NCI-H446 treated with DMSO at 0.1 percent for 48 hours (cell line): ENCODE measurements around the gene SIPA1.

ENCODE experiments used
- DNase-seq: peaks from one replicate; lab custom pipeline; 2025; lab: John Stamatoyannopoulos, UW

Gene SIPA1

DNA sequence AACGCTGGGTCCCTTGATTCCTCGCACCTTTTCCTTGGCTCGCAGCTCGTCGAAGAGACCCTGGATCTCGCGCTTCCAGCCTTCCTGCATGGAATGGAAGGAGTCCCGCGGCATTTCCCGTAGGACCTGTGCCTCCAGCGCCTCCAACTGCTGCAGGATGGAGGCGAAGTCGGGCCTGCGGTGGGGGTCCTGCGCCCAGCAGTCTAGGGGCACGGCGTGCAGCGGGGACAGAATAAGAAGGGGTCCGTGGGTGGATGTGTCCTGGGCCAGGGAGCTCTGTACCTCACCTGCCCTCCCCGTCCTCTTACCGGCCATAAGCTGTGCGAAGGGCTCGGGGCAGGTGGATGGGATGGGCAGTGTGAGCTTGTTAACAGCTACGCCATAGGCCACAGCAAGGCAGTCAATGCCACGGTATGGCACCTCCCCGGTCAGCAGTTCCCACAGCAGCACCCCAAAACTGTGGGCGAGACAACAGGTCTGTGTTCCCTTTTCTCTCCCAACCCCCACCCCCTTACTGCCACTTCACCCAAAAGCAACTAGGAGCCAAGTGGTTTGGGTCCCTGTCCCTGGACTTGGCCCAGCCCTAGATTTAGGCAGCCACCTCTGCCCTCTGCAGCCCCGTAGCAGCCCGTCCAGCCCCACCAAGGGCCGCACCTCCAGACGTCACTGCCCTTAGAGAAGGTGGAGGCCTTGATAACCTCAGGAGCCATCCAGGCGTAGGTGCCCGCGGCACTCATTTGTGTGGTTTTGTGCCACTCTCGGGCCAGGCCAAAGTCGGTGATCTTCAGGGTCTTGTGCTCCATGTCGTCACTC, 30.1 kb upstream of the SIPA1 start:
- DNase-seq, result no peak

DNA sequence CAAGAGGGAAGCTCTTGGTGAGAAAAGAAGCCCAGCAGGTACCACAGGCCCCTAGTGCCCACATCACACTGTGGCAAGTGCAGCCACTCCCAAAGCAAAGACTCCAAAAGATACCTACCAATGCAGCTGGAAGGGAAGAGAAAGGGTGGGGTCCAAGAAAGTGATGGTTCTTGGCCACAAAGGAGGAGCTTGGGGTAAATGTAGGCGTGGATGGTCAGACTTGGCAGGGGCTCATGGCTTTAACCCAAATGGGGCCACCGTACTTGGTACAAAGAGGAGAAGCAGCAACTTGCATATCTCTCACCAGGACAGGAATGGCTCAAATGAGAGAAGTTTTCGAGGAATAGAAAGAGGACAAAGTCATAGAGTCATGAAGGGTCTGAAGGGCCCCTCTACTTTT, 28.7 kb upstream of the SIPA1 start:
- DNase-seq, result no peak

DNA sequence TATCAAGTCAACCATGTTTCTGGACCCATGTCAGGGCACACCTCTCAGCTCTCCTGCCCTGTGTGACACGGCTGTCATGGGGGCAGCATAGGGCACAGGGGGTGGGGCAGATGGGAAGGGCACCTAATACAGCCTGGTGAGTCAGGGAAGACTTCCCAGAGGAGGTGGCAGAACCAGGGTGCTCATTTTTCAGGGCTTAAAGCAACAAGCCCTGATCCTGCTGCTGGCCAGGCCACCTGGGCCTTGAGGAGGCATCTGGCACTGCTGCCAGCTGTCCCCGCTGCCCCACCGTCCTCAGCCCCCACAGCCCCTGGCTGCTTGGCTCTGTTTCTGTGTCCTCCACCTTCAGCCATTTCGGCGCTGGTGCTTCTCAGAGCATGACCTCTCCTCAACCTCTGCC, 28.2 kb upstream of the SIPA1 start:
- no peak for DNase-seq

DNA sequence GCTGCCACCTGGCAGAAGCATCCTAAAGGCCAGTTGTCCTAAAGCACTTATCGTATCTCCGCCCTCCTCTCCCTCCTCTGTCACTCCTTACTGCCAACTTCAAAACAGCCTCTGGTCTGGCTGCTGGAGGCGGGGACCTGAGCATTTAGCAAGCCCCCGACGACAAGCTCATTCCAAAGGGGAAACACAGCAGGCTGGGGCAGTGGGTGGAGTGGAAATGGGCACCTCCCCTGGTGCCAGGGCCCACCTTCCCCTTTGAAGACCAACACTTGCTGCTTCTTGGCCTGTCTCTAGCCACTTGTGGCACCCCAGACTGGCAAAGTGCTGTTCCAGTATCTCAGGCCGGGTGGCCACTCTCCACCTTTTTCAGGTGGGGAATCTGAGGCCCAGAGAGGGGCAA, 27.5 kb upstream of the SIPA1 start:
- no peak for DNase-seq

DNA sequence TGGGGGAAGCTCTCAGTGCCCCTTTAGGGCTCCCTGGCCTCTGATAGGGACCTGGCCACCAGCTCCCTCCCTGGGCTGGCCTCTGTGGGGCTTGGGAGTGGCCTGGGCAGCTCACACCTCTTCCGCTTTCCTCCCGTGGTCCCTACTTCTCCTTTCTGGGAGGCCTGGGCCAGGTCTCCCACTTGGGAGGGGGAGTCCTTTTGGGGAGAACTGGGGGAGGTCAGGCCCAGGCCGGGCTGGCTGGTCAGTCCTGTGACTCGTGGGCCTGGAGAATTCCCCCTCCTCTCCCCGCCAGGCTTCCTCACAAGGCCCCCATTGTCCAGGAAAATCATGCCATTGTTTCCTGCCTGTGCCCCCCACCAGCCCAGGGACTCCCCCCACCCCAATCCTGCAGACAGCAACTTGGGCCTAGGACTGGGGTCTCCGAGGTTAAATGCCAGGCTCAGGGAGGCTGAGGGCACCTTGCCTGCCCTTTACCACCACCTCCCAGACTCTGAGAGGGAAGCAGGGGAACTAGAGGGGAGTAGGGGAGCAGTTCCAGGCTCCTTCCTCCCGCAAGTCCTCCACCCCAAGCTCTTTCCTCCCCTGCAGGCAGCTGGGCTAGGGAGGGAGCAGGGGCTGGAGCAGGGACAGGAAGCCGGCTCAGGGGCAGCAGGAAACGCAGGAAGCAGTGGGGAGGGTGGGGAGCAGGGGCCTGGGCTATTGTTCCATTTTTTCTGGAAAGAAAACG, 26.7 kb upstream of the SIPA1 start:
- no peak for DNase-seq

DNA sequence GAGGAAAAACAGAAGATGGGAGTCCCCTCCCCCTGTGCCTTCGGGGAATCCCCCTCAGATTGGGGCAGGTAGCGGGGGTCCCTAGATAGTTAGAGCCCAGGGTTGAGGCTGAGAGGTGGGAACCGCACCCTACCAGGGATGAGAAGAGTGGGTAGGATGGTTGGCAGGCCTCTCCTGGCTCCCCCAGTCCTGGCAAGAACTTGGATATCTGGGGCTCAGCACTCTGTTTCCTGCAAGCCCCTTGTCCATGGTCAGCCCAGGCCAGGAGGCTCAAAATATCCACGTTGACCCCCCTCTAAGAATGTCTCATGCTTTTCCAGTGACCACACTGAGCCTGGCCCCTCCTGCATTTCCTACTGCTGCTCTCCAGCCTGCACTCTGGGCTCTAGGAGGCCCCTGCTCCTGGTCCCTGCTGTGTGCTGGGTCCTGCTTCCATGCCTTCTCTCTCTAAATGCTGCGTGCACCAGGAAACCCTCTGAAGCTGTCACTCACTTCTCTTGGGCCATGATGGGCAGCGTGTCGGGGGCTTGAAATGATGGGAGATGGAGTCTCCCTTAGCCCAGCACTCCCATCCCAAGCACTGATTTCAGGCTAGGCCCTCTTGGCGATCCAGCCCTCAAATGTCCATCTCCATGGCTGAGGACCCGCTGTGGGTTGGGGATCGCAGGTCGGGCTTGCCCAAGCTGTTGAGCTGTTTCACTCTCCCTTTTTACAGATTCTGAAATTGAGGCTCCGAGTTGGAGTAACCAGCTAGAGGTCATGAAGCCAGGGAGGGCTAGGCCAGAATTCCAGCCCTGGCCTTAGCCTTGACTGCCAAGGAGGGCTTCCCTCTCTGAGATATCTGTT, 25.9 kb upstream of the SIPA1 start:
- DNase-seq, result no peak

DNA sequence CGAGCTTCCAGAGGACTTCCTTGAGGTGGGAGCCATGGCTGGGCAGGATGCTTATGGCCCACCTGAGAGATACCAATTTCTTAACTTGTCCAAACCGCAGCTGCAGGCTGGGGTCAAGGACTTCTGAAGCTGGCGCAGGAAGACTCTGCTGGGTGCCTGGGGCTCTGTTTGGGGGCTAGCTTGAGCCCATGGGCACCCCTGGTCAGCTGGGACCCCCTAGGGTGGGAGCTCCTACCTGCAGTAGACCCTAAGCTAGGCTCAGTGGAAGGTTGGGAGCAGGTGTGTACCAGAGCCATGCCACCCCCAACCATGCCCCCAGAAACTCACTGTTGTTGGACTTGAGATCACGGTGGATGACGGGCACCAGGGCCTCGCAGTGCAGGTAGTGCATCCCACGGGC, 25.2 kb upstream of the SIPA1 start:
- no peak for DNase-seq

DNA sequence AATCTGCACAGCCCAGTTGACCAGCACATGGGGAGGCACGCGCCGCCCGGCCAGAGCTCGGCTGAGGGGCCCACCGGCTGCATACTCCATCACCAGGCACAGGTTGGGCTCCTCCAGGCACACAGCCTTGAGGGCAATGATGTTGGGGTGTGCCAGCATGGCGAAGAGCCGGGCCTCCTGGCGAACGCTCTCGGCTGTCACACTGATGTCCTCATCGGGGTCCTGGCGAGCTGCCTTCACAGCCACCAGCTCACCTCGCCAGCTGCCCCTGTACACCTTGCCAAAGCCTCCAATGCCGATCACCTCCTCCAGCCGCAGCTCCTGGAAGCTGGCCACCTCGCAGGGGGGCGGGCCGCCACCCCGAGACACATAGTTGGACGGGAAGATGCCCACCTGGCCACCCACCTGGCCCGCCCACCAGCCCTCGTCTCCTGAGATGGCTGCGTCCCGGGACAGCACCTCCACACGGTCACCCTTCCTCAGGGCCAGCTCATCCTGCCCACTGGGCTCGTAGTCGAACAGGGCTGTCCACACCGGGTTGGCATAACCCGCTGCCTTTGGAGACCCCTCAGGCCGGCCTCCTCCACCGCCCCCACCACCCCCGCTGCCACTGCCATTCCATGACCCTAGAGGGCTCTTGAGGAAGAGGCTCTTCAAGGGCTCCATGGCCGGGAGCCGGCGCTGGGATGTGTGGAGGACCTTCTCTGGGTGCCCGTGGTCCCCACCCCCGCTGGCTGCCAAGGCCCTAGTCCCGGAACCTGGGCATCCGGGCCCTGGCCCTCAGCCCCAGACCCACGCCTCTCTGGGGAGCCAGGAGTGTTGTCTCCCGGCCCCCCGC, 24.6 kb upstream of the SIPA1 start:
- no peak for DNase-seq

DNA sequence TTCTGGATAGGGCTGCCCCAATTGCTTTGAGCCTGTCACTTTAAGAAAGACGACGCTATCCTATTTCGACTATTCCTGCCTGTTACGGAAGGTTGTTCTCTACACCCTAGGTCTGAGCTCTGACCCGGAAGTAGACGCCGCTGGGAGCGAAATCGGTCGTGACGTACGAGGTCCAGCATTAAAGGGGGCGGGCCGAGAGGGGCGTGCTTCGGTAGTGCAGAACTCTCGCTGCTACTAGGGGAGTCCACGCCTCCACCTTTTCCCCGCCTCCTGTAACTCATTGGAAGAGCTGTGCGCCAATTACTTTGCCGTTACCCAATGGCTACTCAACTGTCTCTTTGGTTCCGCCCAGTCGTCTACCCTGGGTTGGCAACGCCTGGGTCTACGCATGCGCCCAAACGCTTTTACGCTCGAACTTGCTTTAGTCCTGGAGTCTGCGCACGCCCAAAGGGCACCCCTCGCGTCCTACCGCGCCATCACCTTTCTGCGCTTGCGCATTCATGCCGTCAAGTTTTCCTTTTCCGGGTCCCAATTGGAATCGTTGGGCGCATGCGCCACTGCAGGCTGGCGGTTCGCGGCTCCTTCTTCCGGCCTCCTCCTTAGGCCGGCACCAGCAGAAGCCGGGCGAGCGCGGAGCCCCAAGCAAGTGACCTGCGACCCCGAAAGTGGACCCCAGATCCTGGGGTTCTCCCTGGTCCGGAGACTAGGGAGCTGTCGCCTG, 22.5 kb upstream of the SIPA1 start, which contains the start of gene PCNX3:
PCNX3 (plus strand) TSS at position 548 of the 721 bp plus-strand sequence. CDS start 536 bp downstream, outside the sequence.
- peak; percentile 100 for DNase-seq

DNA sequence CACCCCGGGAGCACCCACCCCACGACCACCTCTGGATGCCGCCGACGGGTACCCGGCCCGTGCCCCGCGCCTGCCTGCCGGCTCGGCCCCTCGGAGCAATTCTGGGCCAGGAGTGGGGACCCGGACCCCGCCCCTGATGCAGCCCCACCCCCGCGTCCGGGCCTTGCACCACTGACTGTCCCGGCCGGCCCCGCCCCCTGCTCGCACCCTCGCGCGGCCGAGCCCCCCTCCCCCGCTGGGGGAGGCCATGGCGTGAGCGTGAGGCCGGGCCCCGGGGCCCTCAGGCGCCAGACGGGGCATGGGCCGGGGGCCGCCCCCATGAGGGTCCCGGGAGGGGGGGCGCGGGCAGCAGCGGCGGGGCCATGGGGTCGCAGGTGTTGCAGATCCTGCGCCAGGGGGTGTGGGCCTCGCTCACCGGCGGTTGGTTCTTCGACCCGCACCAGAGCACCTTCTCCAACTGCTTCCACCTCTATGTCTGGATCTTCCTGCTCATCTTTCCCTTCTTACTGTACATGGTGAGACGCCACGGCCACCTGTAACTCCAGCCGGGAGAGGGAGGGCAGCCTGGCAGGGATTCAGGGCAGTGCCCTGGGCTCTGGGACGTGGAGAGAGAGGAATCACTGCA, 21.8 kb upstream of the SIPA1 start:
- DNase-seq, result no peak

DNA sequence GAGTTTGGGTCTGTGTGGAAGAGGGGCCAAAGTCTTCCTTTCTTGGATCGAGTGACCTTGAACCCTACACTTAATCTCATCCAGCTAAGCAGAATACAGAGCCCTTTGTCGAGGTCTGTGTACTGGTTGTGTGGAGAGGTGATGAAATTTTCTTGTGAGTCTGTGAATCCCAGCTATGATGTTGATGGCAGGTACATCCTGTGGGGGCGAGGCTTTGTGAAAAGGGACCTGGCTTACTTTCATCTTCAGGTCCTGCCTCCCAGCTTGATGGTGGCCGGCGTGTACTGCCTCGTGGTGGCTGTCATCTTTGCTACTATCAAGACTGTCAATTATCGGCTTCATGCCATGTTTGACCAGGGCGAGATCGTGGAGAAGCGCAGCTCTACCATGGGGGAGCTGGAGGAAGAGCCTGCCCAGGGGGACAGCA, 21.3 kb upstream of the SIPA1 start:
- DNase-seq, result no peak

DNA sequence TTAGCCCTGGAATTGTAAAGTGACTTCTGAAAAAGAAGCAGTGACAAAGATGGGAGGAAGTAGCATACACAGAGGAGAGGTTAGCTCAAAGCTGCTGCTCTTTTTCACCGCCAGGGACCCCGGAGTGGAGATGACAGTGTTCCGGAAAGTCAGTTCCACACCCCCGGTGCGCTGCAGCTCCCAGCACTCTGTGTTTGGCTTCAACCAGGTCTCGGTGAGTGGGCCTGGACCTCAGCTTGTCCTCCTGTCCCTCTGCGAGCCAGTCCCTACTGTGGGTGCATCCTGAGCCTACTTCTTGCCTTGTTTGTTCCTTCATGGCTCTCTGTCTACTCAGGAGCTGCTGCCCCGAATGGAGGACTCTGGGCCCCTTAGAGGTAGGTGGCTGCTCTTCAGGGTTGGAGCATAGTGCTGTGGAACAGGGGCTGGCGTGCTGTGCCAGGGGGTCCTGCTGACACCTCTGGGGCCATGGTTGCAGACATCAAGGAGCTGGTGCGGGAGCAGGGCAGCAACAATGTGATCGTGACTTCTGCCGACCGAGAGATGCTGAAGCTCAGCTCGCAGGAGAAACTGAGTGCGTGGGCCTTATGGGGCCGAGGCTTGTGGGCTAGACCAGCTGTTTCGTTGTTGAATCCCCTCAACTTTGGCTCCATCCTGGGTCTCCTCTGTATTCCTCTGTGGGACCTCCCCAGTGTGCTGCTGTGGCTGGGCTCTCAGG, 20.6 kb upstream of the SIPA1 start:
- no peak for DNase-seq

DNA sequence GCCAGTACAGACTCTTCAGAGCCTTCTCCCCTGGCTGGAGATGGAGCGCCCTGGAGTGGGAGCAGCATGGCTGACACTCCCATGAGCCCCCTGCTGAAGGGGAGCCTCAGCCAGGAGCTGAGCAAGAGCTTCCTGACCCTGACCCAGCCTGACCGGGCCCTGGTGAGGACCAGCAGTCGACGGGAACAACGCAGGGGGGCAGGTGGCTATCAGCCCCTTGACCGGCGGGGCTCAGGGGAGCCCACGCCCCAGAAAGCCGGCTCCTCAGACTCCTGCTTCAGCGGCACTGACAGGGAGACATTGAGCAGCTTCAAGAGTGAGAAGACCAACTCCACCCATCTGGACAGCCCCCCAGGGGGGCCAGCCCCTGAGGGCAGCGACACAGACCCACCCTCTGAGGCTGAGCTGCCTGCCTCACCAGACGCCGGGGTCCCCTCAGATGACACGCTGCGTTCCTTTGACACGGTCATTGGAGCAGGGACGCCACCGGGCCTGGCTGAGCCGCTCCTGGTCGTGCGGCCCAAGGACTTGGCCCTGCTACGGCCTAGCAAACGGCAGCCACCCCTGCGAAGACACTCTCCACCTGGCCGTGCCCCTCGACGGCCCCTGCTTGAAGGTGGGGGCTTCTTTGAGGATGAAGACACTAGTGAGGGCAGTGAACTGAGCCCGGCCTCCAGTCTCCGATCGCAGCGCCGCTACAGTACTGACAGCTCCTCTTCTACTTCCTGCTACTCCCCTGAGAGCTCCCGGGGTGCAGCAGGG, 19.7 kb upstream of the SIPA1 start:
- no peak for DNase-seq

DNA sequence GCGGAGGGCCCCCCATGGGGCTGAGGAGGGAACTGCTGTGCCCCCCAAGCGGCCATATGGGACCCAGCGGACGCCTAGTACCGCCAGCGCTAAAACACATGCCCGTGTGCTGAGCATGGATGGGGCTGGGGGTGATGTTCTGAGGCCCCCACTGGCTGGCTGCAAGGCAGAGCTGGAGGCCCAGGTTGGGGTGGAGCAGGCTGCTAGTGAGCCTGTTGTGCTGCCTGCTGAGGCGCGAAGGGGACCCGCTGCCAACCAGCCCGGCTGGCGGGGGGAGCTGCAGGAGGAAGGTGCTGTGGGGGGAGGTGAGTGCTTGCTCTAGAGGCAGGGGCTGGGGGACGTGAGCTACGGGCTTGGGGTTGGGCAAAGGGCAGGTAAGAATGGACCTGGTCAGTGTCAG, 19.1 kb upstream of the SIPA1 start:
- no peak for DNase-seq

DNA sequence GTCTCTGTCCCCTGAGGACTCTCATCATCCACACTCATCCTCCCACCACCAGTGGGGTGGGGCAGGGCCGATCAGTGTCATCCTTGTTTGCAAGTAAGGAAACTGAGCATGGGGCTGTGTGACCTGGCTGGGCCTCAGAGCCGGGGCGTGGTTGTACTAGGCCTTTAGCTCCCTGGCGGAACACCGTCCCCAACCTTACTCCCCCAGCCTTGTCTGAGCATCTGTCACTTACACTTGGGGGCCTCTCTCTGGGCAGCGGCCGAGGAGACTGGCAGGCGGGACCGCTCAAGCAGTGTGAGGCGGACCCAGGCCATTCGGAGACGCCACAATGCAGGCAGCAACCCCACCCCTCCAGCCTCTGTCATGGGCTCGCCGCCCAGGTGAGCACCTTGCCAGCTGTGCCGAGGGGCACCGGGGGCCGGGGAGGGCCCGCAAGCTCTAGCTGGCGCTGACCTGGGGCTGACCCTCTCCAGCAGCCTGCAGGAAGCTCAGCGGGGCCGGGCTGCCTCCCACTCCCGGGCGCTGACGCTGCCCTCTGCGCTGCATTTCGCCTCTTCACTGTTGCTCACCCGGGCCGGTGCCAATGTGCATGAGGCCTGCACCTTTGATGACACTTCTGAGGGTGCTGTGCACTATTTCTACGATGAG, 18.5 kb upstream of the SIPA1 start:
- no peak for DNase-seq

DNA sequence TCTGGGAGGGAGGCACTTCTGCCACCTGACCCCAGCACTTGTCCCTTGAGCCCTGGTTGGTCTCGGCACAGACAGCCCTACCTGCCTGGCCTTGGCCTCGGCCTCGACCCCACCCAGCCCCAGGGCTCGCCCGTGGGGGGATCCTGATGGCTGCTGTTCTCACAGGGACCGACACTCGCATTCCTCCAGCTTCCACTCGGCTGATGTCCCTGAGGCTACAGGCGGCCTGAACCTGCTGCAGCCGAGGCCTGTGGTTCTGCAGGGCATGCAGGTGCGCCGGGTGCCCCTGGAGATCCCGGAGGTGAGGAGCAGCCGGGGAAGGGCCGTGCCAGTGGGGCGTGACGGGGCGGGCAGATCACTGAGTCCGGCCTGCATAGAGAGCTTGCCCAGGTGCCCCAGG, 17.2 kb upstream of the SIPA1 start:
- no peak for DNase-seq

DNA sequence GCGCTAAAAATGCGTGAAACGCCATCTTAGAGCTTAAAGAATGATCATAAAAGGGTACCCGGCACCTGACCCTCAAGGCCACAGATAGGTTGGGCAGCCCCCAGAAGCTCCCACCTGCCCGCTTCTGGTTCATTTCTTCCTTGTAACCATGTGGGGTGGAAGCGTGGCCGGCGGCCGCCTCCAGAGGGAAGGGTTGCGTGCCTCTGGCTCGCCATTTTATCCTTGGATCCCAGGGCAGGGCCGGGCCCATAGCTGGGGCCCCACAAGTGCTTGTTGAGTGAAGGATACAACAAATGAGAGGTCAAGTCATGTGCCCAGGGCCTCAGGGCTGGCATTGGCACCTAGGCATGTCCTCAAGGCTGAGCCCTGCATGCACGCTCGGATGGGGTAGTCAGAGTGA, 16.4 kb upstream of the SIPA1 start:
- no peak for DNase-seq

DNA sequence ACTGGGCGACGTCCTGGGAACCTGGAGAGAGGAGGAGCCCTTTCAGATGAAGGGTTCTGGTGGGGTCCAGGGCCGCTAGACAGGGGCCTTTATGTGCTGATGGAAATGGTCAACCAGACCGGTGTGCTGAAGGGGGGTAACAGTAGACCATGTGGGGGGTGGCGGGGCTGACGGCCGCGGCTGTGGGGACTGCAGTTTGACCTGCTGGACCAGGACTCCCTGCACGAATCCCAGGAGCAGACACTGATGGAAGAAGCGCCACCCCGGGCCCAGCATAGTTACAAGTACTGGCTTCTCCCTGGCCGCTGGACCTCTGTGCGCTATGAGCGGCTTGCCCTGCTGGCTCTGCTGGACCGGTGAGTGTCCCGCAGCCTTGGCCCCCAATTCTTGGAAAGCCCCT, 15.9 kb upstream of the SIPA1 start:
- no peak for DNase-seq

DNA sequence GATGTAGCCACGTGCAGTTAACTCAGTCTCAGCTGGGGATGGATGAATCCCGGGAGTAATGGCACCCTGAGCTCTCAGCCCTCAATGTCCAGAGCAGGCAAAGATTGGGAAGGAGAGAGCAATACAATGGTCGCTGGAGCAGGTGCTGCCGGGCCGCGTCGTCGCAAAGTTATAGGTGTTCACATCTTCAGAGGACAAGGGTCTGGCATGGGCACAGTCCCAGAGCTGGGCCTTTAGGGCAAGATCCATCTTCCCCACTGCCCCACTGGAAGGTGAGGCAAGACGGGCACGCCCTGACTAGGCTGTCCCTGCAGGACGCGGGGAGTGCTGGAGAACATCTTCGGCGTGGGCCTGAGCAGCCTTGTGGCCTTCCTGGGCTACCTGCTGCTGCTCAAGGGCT, 14.7 kb upstream of the SIPA1 start:
- DNase-seq, result no peak
